HepG2 (cell line): ENCODE measurements around the gene GDF2.

Source experiments
- DPF2 ChIP-seq: sonication (generic); formaldehyde crosslinking; IDR thresholded peaks from 2 replicates; pipeline ENCODE4 v1.4.0; 2020; ENCODE audit warnings: mild to moderate bottlenecking, low read depth, missing genetic modification reagents, borderline replicate concordance
- ZNF337 ChIP-seq: sonication (generic); formaldehyde crosslinking; IDR thresholded peaks from 2 replicates; pipeline ENCODE4 v1.5.1; 2020; ENCODE audit warnings: missing genetic modification reagents, low read depth, mild to moderate bottlenecking, borderline replicate concordance

DNA sequence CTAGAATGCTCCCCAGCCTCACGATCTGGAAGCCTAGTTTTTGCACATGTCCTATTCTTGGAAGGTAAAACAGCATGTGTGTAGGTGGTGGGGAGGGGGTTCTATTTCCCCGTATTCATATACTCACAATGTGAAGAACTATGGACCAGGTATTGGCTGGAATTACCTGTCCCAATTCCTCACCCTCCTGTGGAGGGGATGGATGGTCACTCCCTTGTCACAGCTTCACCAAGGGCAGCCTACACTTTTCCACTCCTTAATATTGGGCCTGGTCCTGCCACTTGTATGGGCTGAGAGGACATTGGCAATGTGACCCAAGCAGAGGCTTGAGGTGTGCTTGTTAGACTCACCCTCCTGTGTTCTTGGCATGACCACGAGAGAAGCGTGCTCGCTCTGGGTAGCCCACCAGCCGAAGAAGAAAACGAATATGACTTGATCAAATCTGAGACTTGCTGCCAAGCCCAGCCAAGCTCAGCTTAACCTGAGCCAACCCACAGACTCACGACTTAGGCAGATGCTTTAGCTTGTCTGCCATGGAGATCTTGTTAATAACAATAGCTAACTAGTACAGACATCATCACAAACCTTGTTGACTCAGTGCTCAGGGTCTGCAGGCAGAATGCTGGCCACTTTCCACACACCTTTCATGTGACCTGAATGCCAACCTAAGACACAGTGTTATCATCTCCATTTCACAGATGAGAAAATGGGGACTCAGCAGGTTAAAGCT is 44.6 kb downstream of the GDF2 start:
- TF ChIP-seq ZNF337 (CRISPR knock-in tag) = no peak
- no peak for TF ChIP-seq DPF2 (CRISPR knock-in tag)
